HepG2 (cell line): ENCODE measurements around the gene ZSCAN23. TPM values are rescaled to one million over a fixed set of nuclear protein-coding genes. Genes with fewer than 3 reads are reported as not detected.
A peak's percentile ranks its signal among the peaks of the same experiment; 100 is the strongest.

Experiments used
- ATAC-seq: fragments of 200-7000 bp; cut with Tn5 transposase; 3 replicates; pipeline ENCODE4 v1.9.1; 2020; ENCODE audit warnings: mild to moderate bottlenecking, moderate library complexity
- BruUV-seq: library from RNA; stranded (reverse); fragments of 400-500 nt; replicated peaks from 2 replicates; lab custom pipeline; 2021; lab: Mats Ljungman, UMichigan
- CTCF ChIA-PET: fragments of 300-600 bp; formaldehyde crosslinking; extraction: SDS; loops from one replicate; lab custom pipeline; 2021; ENCODE audit warnings: low total read pairs, inconsistent platforms, low intra/inter-chr PET ratio; lab: Yijun Ruan, JAX
- POLR2A ChIA-PET: fragments of 350-600 bp; sonication (Branson Sonifier 250); formaldehyde crosslinking; loops from one replicate; lab custom pipeline; 2020; ENCODE audit warnings: antibody characterized with exemption, inconsistent platforms; lab: Yijun Ruan, JAX
- DNase-seq: peaks from one replicate; pipeline ENCODE4 v3.0.0-alpha.2; 2015; ENCODE audit warnings: low spot score
- FAIRE-seq: peaks from 3 replicates; lab custom pipeline; 2011; peaks lifted over from hg19 to GRCh38; lab: Jason Lieb, UNC
- H2AFZ ChIP-seq: one replicate; pipeline ENCODE4 v1.6.1; 2011; ENCODE audit warnings: low read length, inconsistent platforms
- H3K27ac ChIP-seq: fragments of 300-600 bp; 3 replicates; pipeline ENCODE4 v1.8.0; 2011; ENCODE audit warnings: mixed run types, mild to moderate bottlenecking, mixed read lengths, low read length, inconsistent platforms; ENCODE audit not compliant: insufficient read depth; ENCODE audit errors: extremely low read length
- H3K27me3 ChIP-seq, 2 experiments: fragments of 200-600 bp in 1 of 2; 2 replicates in 1 of 2; 3 replicates in 1 of 2; pipeline versions ENCODE4 v1.6.0 to v1.8.0; 2011; ENCODE audit warnings: low read length in 2 of 2, mild to moderate bottlenecking in 2 of 2, moderate library complexity in 2 of 2, inconsistent platforms in 1 of 2; ENCODE audit not compliant: insufficient read depth in 2 of 2, control insufficient read depth in 1 of 2
- H3K36me3 ChIP-seq, 2 experiments: fragments of 200-600 bp in 1 of 2; replicated peaks in 1 of 2; 2 replicates in 1 of 2; 3 replicates in 1 of 2; pipeline versions ENCODE4 v1.5.1 to v1.8.0; 2011; ENCODE audit warnings: low read length in 2 of 2, inconsistent platforms in 1 of 2; ENCODE audit not compliant: insufficient read depth in 2 of 2, control insufficient read depth in 1 of 2
- H3K4me1 ChIP-seq: 2 replicates; pipeline ENCODE4 v1.5.1; 2012; ENCODE audit warnings: low read length, inconsistent platforms; ENCODE audit not compliant: insufficient read depth
- H3K4me2 ChIP-seq: 2 replicates; pipeline ENCODE4 v1.6.0; 2011; ENCODE audit warnings: low read depth, low read length, inconsistent platforms
- H3K4me3 ChIP-seq, 3 experiments: fragments of 200-600 bp in 1 of 3; sonication (generic), shearing (Covaris generic) in 1 of 3; replicated peaks in 1 of 3; 2 replicates each; pipeline ENCODE4 v1.5.1; 2011 to 2016; ENCODE audit warnings: low read length in 3 of 3, inconsistent platforms in 2 of 3, low read depth in 2 of 3, mild to moderate bottlenecking in 2 of 3, control low read depth in 1 of 3, mixed read lengths in 1 of 3; ENCODE audit not compliant: insufficient read depth in 1 of 3
- H3K79me2 ChIP-seq: one replicate; pipeline ENCODE4 v1.6.1; 2011; ENCODE audit warnings: low read length, inconsistent platforms; ENCODE audit not compliant: insufficient read depth
- H3K9ac ChIP-seq: 2 replicates; pipeline ENCODE4 v1.6.0; 2011; ENCODE audit warnings: mild to moderate bottlenecking, low read depth, low read length, inconsistent platforms; ENCODE audit not compliant: insufficient read depth
- H3K9me3 ChIP-seq: 2 replicates; pipeline ENCODE4 v1.5.1; 2012; ENCODE audit warnings: mild to moderate bottlenecking, low read length
- H4K20me1 ChIP-seq: 2 replicates; pipeline ENCODE4 v1.6.0; 2011; ENCODE audit warnings: inconsistent platforms, mild to moderate bottlenecking, low read length, moderate library complexity; ENCODE audit not compliant: insufficient read depth
- KLF9 ChIP-seq: IDR thresholded peaks from 2 replicates; pipeline ENCODE4 v1.6.1; 2016; ENCODE audit warnings: low read depth
- KMT2A ChIP-seq: sonication (generic); formaldehyde crosslinking; IDR thresholded peaks from 2 replicates; pipeline ENCODE4 v1.4.0; 2020; ENCODE audit warnings: missing genetic modification reagents
- MEIS2 ChIP-seq: sonication (generic); formaldehyde crosslinking; IDR thresholded peaks from 2 replicates; pipeline ENCODE4 v1.9.0; 2021; ENCODE audit warnings: mild to moderate bottlenecking, missing genetic modification reagents
- NKX3-1 ChIP-seq: sonication (generic); formaldehyde crosslinking; IDR thresholded peaks from 2 replicates; pipeline ENCODE4 v1.5.0; 2020; ENCODE audit warnings: missing genetic modification reagents
- WIZ ChIP-seq: sonication (generic); formaldehyde crosslinking; IDR thresholded peaks from 2 replicates; pipeline ENCODE4 v1.5.1; 2020; ENCODE audit warnings: mild to moderate bottlenecking, missing genetic modification reagents
- ZBTB7A ChIP-seq: sonication (generic); formaldehyde crosslinking; IDR thresholded peaks from 2 replicates; pipeline ENCODE4 v1.8.0; 2022; ENCODE audit warnings: mild to moderate bottlenecking, missing genetic modification reagents
- ZBTB7B ChIP-seq: sonication (generic); formaldehyde crosslinking; IDR thresholded peaks from 2 replicates; pipeline ENCODE4 v1.4.0; 2020; ENCODE audit warnings: missing genetic modification reagents
- ZFX ChIP-seq: sonication (generic); formaldehyde crosslinking; IDR thresholded peaks from 2 replicates; pipeline ENCODE4 v1.4.0; 2020; ENCODE audit warnings: mild to moderate bottlenecking, low read depth, missing genetic modification reagents, moderate library complexity
- ZNF138 ChIP-seq: sonication (generic); formaldehyde crosslinking; IDR thresholded peaks from 2 replicates; pipeline ENCODE4 v1.5.0; 2020; ENCODE audit warnings: mild to moderate bottlenecking, low read depth, missing genetic modification reagents
- ZNF563 ChIP-seq: sonication (generic); formaldehyde crosslinking; IDR thresholded peaks from 2 replicates; pipeline ENCODE4 v1.8.0; 2022; ENCODE audit warnings: mild to moderate bottlenecking, moderate library complexity, missing genetic modification reagents
- ZNF607 ChIP-seq: sonication (generic); formaldehyde crosslinking; IDR thresholded peaks from 2 replicates; pipeline ENCODE4 v1.5.1; 2020; ENCODE audit warnings: missing genetic modification reagents, mild to moderate bottlenecking, borderline replicate concordance
- ZNF740 ChIP-seq: sonication (generic); formaldehyde crosslinking; IDR thresholded peaks from 2 replicates; pipeline ENCODE4 v1.4.0; 2020; ENCODE audit warnings: missing genetic modification reagents
- WGBS: methylation state at CpG from one replicate; pipeline ENCODE4 v1.1.6; 2017; ENCODE audit warnings: low lambda C conversion rate; 5-methylcytosine and 5-hydroxymethylcytosine counted together
- in situ Hi-C: cut with HindIII; loops from 2 replicates; pipeline ENCODE4 v1.10.0; 2017; ENCODE audit warnings: low pct_unique_long_range_greater_than_20kb; ENCODE audit not compliant: extremely low pct_ligation_motif_present
- intact Hi-C: fragments of 100-400 bp; cut with micrococcal nuclease; formaldehyde crosslinking; loops from one replicate; pipeline ENCODE4 v1.10.0; 2022; ENCODE audit not compliant: unreplicated experiment
- polyA plus RNA-seq, 8 experiments: library from polyadenylated mRNA; depleted of rRNA in 3 of 8; stranded (reverse) in 7 of 8; unstranded in 1 of 8; fragments of >200 nt; fragmentation: Illumina TruSeq in 4 of 8; extraction: Trizol in 4 of 8; gene quantifications; 2 replicates each; pipeline versions ENCODE4 v1.2.1 to v1.2.3, GENCODE V29; 2011 to 2016; ENCODE audit warnings: low read depth in 4 of 8, missing spikeins in 1 of 8, mixed read lengths in 1 of 8; ENCODE audit not compliant: insufficient read depth in 1 of 8
- total RNA-seq, 5 experiments: library from RNA; depleted of rRNA; stranded (reverse); fragments of >200 nt; fragmentation: Illumina TruSeq; extraction: Trizol; gene quantifications; 2 replicates each; pipeline ENCODE4 v1.2.3, GENCODE V29; 2016; ENCODE audit warnings: low read depth in 1 of 5
- TF ChIP-seq, protein P1 (sequence below): sonication (generic); formaldehyde crosslinking; IDR thresholded peaks from 2 replicates; pipeline ENCODE4 v1.4.0; 2020; ENCODE audit warnings: missing genetic modification reagents, borderline replicate concordance
- TF ChIP-seq, protein P2 (sequence below): sonication (generic); formaldehyde crosslinking; IDR thresholded peaks from 2 replicates; pipeline ENCODE4 v1.4.0; 2020; ENCODE audit warnings: missing genetic modification reagents
- TF ChIP-seq, protein P3 (sequence below), 2 experiments: sonication (generic) in 1 of 2; formaldehyde crosslinking in 1 of 2; IDR thresholded peaks; 2 replicates each; pipeline versions ENCODE4 v1.4.0 to v1.6.1; 2018 to 2020; ENCODE audit warnings: missing genetic modification reagents in 2 of 2, borderline replicate concordance in 1 of 2, low read depth in 1 of 2, mild to moderate bottlenecking in 1 of 2, missing biosample characterization in 1 of 2

Gene ZSCAN23
- total and polyA plus RNA-seq, 2 of the 13 experiments (the other 11 are each of a cell fraction or from before 2014, with no cell fraction given): 0.29 to 1.2 TPM

- no peak for TF ChIP-seq ZNF563
- TF ChIP-seq ZBTB7A (CRISPR knock-in tag): no peak
- TF ChIP-seq ZNF607: 0 out of 2 replicates have a peak, but pooled peaks have one; percentile 5
These were observed 47.1 kb upstream of the ZSCAN23 start (continued) for GRCh38 chr6:28490205-28490890.

DNA sequence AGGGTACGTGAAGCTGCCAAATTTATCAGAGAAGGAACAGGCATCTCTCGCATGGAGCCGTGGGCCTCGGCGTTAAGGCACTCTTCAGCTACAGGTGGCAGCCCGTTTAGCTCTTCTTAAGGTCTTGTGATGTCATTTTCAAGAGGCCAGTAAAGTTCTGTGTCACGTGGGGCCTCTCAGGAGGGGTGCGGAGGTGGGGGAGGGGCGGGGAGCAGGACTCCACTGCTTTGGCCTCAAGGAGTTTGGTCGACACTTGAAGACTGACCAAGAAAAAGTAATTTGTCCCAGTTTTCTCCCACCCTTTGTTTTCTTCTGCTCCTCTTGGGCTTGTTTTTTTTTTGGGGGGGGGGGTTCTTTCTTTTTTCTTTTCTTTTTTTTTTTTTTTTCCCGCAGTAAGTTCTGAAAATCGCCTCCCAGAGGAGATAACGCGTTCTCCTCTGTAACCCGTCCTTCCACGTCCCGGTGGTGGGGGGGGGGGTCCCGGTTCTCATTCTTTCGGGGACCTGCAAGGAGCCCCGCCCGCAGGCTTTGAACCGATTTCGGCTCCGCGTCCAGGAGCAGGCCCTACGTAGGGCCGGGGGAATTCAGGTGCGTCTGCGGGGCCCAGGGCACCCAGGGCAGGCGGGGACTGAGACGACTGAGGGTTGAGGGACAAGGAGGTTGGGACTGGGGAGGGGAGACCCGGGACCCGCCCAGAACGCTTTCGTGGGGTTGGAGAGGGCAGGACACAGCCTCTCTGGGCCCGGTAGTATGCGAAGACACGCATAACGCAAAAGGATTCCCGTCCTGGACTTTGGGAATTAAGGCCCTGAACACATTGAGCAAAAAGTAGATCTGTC, 46.3 kb upstream of the ZSCAN23 start:
- Histone ChIP-seq H3K79me2 (no peaks in the 10 kb centered on the region), H3K27ac (no peak overlapping the region), H4K20me1 (no peaks in the 10 kb centered on the region), H2AFZ (peak overlapping the region; percentile 66), H3K27me3 (peaks cover 0 to 5% of the 10 kb centered on the region in 2 experiments; a peak in 1 of 5 replicates), H3K4me1 (peaks cover 14% of the 10 kb centered on the region; the same call in 1 of the 2 replicates), H3K9ac (peak overlapping the region; percentile 48; the same call in 1 of the 2 replicates), H3K9me3 (no peaks in the 10 kb centered on the region), H3K4me2 (peak overlapping the region; percentile 89), H3K4me3 (peak overlapping the region; percentile 67 to 80 (median 75)), H3K36me3 (no peaks in the 10 kb centered on the region)
- no peak for FAIRE-seq
- ChIA-PET POLR2A (interaction anchor here (0.6 to 2.3 kb wide), 4 partner anchors 15 to 154 kb away, joined by 3 to 7 read pairs (median 5); partner anchors contain the start of gene ZSCAN31), CTCF (no interaction called here)
- intact Hi-C loops: no loop called here
- in situ Hi-C loops: no loop called here
- ATAC-seq: peak; percentile 85
- no TSS peak for BruUV-seq
- under 1% methylated on average over 35 of the region's 40 CpGs for WGBS
- DNase-seq: peak; percentile 32
- TF ChIP-seq NKX3-1 (CRISPR knock-in tag) (0 out of 2 replicates have a peak, but pooled peaks have one; percentile 38), ZNF740 (CRISPR knock-in tag) (peak; percentile 70), ZNF138 (CRISPR knock-in tag) (no peak), ZFX (CRISPR knock-in tag) (peak; percentile 75), MEIS2 (CRISPR knock-in tag) (no peak), WIZ (no peak), KMT2A (0 out of 2 replicates have a peak, but pooled peaks have one; percentile 24), KLF9 (no peak), ZBTB7B (CRISPR knock-in tag) (0 out of 2 replicates have a peak, but pooled peaks have one; percentile 36)
- TF ChIP-seq, protein P1, sequence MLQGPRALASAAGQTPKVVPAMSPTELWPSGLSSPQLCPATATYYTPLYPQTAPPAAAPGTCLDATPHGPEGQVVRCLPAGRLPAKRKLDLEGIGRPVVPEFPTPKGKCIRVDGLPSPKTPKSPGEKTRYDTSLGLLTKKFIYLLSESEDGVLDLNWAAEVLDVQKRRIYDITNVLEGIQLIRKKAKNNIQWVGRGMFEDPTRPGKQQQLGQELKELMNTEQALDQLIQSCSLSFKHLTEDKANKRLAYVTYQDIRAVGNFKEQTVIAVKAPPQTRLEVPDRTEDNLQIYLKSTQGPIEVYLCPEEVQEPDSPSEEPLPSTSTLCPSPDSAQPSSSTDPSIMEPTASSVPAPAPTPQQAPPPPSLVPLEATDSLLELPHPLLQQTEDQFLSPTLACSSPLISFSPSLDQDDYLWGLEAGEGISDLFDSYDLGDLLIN (CRISPR knock-in tag): peak; percentile 54; the same call in 1 of the 2 replicates
- TF ChIP-seq, protein P2, sequence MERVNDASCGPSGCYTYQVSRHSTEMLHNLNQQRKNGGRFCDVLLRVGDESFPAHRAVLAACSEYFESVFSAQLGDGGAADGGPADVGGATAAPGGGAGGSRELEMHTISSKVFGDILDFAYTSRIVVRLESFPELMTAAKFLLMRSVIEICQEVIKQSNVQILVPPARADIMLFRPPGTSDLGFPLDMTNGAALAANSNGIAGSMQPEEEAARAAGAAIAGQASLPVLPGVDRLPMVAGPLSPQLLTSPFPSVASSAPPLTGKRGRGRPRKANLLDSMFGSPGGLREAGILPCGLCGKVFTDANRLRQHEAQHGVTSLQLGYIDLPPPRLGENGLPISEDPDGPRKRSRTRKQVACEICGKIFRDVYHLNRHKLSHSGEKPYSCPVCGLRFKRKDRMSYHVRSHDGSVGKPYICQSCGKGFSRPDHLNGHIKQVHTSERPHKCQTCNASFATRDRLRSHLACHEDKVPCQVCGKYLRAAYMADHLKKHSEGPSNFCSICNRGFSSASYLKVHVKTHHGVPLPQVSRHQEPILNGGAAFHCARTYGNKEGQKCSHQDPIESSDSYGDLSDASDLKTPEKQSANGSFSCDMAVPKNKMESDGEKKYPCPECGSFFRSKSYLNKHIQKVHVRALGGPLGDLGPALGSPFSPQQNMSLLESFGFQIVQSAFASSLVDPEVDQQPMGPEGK (CRISPR knock-in tag): peak; percentile 73
- TF ChIP-seq, protein P3, sequence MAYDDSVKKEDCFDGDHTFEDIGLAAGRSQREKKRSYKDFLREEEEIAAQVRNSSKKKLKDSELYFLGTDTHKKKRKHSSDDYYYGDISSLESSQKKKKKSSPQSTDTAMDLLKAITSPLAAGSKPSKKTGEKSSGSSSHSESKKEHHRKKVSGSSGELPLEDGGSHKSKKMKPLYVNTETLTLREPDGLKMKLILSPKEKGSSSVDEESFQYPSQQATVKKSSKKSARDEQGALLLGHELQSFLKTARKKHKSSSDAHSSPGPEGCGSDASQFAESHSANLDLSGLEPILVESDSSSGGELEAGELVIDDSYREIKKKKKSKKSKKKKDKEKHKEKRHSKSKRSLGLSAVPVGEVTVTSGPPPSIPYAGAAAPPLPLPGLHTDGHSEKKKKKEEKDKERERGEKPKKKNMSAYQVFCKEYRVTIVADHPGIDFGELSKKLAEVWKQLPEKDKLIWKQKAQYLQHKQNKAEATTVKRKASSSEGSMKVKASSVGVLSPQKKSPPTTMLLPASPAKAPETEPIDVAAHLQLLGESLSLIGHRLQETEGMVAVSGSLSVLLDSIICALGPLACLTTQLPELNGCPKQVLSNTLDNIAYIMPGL (CRISPR knock-in tag; IDR thresholded peaks at IDR 0.05; ENCODE audit: borderline replicate concordance in 1 of 2, low read depth in 1 of 2): peak in 1 of 2 experiments; percentile 14; a peak in 1 of 4 replicates
